Karpas-422 (cell line): ENCODE results near the gene RHBDL3. TPM values are rescaled to one million over a fixed set of nuclear protein-coding genes. Genes with fewer than 3 reads are reported as not detected.
"Not testable (repeated sequence)": the region's sequence is repeated elsewhere in the genome, so short reads cannot be mapped to it uniquely, and the experiment has no call there.

ENCODE experiments used
- DNase-seq: peaks from one replicate; pipeline ENCODE4 v3.0.0-alpha.2; 2015
- H2AFZ ChIP-seq: fragments of 200-600 bp; sonication (generic); 2 replicates; pipeline ENCODE4 v1.6.1; 2014; ENCODE audit warnings: antibody characterized with exemption, low read length, mixed read lengths
- H3K27ac ChIP-seq: fragments of 200-600 bp; sonication (generic); 2 replicates; pipeline ENCODE4 v1.5.1; 2014; ENCODE audit warnings: mild to moderate bottlenecking, low read length, moderate library complexity
- H3K27me3 ChIP-seq: fragments of 200-600 bp; sonication (generic); 2 replicates; pipeline ENCODE4 v1.6.1; 2014; ENCODE audit warnings: low read length, mixed read lengths
- H3K36me3 ChIP-seq: fragments of 200-600 bp; sonication (generic); 2 replicates; pipeline ENCODE4 v1.6.1; 2014; ENCODE audit warnings: low read length, mixed read lengths; ENCODE audit not compliant: insufficient read depth
- H3K4me1 ChIP-seq: fragments of 200-600 bp; sonication (generic); 2 replicates; pipeline ENCODE4 v1.6.1; 2014; ENCODE audit warnings: mild to moderate bottlenecking, low read length, mixed read lengths
- H3K4me2 ChIP-seq: fragments of 200-600 bp; sonication (generic); 2 replicates; pipeline ENCODE4 v1.6.1; 2014; ENCODE audit warnings: low read length, low read depth, mild to moderate bottlenecking; ENCODE audit not compliant: poor library complexity, severe bottlenecking
- H3K4me3 ChIP-seq: fragments of 200-600 bp; sonication (generic); 2 replicates; pipeline ENCODE4 v1.5.1; 2014; ENCODE audit warnings: mild to moderate bottlenecking, antibody characterized with exemption, low read length, mixed read lengths
- H3K79me2 ChIP-seq: fragments of 200-600 bp; sonication (generic); 2 replicates; pipeline ENCODE4 v1.6.1; 2014; ENCODE audit warnings: mild to moderate bottlenecking, low read length, mixed read lengths
- H3K9ac ChIP-seq: fragments of 200-600 bp; sonication (generic); 2 replicates; pipeline ENCODE4 v1.6.0; 2014; ENCODE audit warnings: low read length
- H3K9me2 ChIP-seq: fragments of 200-600 bp; sonication (generic), shearing (Covaris generic); replicated peaks from 2 replicates; pipeline ENCODE4 v1.6.0; 2014; ENCODE audit warnings: mild to moderate bottlenecking, low read length, moderate library complexity; ENCODE audit not compliant: insufficient read depth
- H3K9me3 ChIP-seq: fragments of 300-700, 200-600 bp; sonication (generic); 2 replicates; pipeline ENCODE4 v1.6.1; 2014; ENCODE audit warnings: low read length, mixed read lengths
- H4K20me1 ChIP-seq: fragments of 200-600 bp; sonication (generic); 2 replicates; pipeline ENCODE4 v1.6.1; 2014; ENCODE audit warnings: mild to moderate bottlenecking, antibody characterized with exemption, low read length, low read depth; ENCODE audit not compliant: insufficient read depth
- total RNA-seq: library from RNA; depleted of rRNA; stranded (reverse); fragments of >200 nt; shearing (Covaris generic); gene quantifications from 2 replicates; pipeline ENCODE4 v1.2.3, GENCODE V29; 2014; ENCODE audit warnings: low replicate concordance

The RHBDL3 gene
- total RNA-seq, 1 experiment from 2014 or later = not detected

GRCh38 chr17:32261936-32262510 is 3.6 kb upstream of the RHBDL3 start:
- Histone ChIP-seq H3K79me2 (no peaks in the 10 kb centered on the region), H3K27me3 (no peaks in the 10 kb centered on the region), H3K9me3 (no peaks in the 10 kb centered on the region), H3K9me2 (no peaks in the 10 kb centered on the region), H3K4me2 (no peak overlapping the region), H3K36me3 (no peaks in the 10 kb centered on the region), H3K4me1 (peaks cover 1% of the 10 kb centered on the region), H3K9ac (no peak overlapping the region), H2AFZ (no peak overlapping the region), H3K4me3 (no peak overlapping the region), H3K27ac (no peak overlapping the region), H4K20me1 (no peaks in the 10 kb centered on the region)
- DNase-seq = no peak

GRCh38 chr17:32263515-32263914 is 2.1 kb upstream of the RHBDL3 start:
- H3K4me2 ChIP-seq, H3K4me1 ChIP-seq, H3K9me2 ChIP-seq, H3K27ac ChIP-seq, H3K4me3 ChIP-seq, H3K36me3 ChIP-seq, H3K27me3 ChIP-seq, DNase-seq, H2AFZ ChIP-seq, H3K9me3 ChIP-seq, H3K79me2 ChIP-seq, H4K20me1 ChIP-seq, H3K9ac ChIP-seq: not testable (repeated sequence)

DNA sequence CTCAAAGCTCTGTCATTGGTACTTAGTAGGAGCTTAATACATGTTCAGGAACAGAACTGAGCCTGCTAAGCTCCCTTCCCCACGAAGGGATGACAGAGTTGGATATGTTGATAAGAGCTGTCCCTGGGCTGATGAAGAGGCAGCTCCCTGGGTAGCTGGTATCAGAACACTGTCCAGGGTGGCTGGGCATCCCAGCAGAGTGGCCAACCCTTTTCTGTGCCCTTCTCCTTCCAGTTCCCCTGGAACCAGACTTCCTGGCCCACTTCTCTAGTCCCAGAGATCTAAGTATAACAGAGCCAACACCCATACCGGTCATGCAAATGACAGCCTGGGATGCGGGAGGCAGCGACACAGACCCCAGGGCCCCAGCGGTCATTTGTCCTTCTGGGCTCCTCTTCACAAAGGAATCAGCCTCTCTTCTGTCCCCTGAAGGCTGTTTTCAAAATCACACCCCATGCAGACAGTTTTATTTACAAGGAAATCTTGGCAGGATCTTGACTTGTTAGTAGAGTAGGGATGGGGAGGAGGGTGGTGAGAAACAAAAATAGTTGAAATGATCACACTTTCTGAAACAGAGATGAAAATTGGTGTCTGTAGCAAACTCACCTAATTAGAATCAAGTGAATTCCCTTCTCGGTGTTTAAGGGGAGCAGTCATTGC is 1.4 kb upstream of the RHBDL3 start:
- no peaks in the 10 kb centered on the region for H3K27me3 ChIP-seq

DNA sequence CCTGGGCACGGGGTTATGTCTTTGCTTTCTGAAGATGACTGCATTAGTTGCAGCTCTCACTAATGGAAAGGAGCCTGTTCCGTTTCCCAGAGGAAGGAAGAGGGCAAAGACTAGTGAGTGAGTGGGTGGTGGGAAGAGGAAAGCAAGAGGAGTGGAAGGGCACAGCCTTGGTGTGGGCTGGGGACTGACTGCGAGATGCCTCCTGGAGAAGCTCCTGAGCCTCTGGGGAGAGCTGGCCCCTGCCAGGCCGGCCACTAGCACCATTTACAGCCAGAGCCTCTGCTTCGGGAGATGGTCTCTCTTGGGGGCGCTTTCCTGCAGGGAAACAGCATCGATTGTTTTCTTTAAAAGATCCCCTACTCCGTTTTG is 825 bp upstream of the RHBDL3 start:
- H3K27ac ChIP-seq = no peak overlapping the region
- peaks cover 4% of the 10 kb centered on the region; the same call in 1 of the 2 replicates for H3K4me1 ChIP-seq
- no peak overlapping the region for H3K4me3 ChIP-seq
- no peak overlapping the region for H2AFZ ChIP-seq
- no peaks in the 10 kb centered on the region for H4K20me1 ChIP-seq
- H3K9me2 ChIP-seq = no peaks in the 10 kb centered on the region
- no peaks in the 10 kb centered on the region for H3K9me3 ChIP-seq
- no peaks in the 10 kb centered on the region for H3K36me3 ChIP-seq
- no peak for DNase-seq
- H3K4me2 ChIP-seq = no peak overlapping the region
- H3K79me2 ChIP-seq = no peaks in the 10 kb centered on the region
- H3K27me3 ChIP-seq = no peaks in the 10 kb centered on the region
- no peak overlapping the region for H3K9ac ChIP-seq

More for the DNA sequence above, 1.4 kb upstream of the RHBDL3 start:
- H3K9me2 ChIP-seq = no peaks in the 10 kb centered on the region
- H3K79me2 ChIP-seq = no peaks in the 10 kb centered on the region
- H3K4me2 ChIP-seq = no peak overlapping the region
- no peak overlapping the region for H3K9ac ChIP-seq
- no peak overlapping the region for H3K4me3 ChIP-seq
- no peaks in the 10 kb centered on the region for H3K36me3 ChIP-seq
- DNase-seq = no peak
- no peak overlapping the region for H3K27ac ChIP-seq
- H4K20me1 ChIP-seq = no peaks in the 10 kb centered on the region
- no peaks in the 10 kb centered on the region for H3K9me3 ChIP-seq
- H3K4me1 ChIP-seq = peaks cover 4% of the 10 kb centered on the region; the same call in 1 of the 2 replicates
- H2AFZ ChIP-seq = no peak overlapping the region

DNA sequence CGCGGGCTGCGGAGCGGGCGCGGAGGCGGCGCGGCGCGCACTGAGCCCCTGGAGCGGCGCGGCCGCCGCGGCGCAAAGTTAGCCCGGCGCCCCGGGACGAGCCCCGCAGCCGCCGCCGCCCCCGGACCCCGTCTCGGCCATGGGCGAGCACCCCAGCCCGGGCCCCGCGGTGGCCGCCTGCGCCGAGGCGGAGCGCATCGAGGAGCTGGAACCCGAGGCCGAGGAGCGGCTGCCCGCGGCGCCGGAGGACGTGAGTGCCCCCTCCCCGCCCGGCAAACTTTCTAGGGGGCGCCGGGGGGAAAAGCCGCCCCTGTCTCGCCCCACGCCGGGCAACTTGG is 388 bp downstream of the RHBDL3 start:
- H3K9me3 ChIP-seq = no peaks in the 10 kb centered on the region
- no peaks in the 10 kb centered on the region for H3K36me3 ChIP-seq
- H3K4me1 ChIP-seq = peaks cover 4% of the 10 kb centered on the region; the same call in 1 of the 2 replicates
- no peaks in the 10 kb centered on the region for H4K20me1 ChIP-seq
- no peak for DNase-seq
- H3K27me3 ChIP-seq = no peaks in the 10 kb centered on the region
- H3K79me2 ChIP-seq = no peaks in the 10 kb centered on the region
- H3K27ac ChIP-seq = no peak overlapping the region
- no peak overlapping the region for H3K4me2 ChIP-seq
- no peaks in the 10 kb centered on the region for H3K9me2 ChIP-seq
- H3K9ac ChIP-seq = no peak overlapping the region
- no peak overlapping the region for H2AFZ ChIP-seq
- no peak overlapping the region for H3K4me3 ChIP-seq

DNA sequence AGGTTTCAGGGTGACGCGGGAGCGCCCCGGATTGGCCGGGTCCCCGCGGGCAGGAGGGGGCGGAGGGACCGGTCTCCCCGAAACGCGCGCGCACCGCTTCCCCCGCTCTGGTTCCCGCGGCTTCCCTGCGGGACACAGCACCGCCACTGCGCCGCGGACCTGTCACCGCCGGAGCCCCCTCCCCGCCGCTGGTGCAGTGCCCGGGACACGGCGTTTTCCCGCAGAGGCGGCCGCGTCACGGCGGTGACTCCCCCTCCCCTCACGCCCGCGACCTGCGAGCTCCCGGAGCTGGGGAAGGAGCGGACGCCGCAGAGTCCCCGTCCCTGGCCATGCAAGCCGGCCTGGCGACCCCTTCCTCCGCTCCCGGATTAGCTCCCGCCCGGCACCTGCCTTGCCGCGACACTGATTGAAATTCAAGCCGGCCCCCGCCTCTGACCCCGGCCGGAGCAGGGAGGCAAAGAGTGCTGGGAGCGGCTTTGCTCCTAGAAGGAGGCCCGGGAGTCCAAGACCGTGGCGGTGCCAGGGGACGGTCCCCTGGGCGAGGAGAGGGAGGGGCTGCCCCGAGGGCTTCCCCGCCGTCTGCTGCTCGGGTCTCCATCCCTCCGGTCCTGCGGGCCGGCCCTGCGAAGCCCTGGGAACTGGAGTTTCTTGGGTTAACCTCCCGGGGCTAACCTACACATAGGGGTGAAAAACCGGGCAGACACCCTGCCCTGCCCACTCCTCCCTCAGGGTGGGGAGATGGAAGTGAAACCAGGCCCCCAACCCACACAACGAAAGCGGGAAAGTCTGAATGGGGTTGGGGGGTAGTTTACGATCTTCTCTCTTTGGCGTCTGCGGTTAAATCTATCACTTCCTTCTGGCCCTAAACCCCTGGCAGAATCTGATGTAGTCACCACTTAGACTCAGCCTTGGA is 1.0 kb downstream of the RHBDL3 start:
- DNase-seq = no peak
- Histone ChIP-seq H3K36me3 (no peaks in the 10 kb centered on the region), H3K27ac (no peak overlapping the region), H2AFZ (no peak overlapping the region), H3K79me2 (no peaks in the 10 kb centered on the region), H3K27me3 (no peaks in the 10 kb centered on the region), H3K9ac (no peak overlapping the region), H3K9me2 (no peaks in the 10 kb centered on the region), H4K20me1 (no peaks in the 10 kb centered on the region), H3K4me3 (no peak overlapping the region), H3K4me2 (no peak overlapping the region), H3K9me3 (no peaks in the 10 kb centered on the region), H3K4me1 (peaks cover 4% of the 10 kb centered on the region; the same call in 1 of the 2 replicates)

GRCh38 chr17:32267690-32268205 is 2.1 kb downstream of the RHBDL3 start:
- no peak overlapping the region for H2AFZ ChIP-seq
- no peaks in the 10 kb centered on the region for H3K9me2 ChIP-seq
- no peaks in the 10 kb centered on the region for H3K79me2 ChIP-seq
- no peaks in the 10 kb centered on the region for H3K27me3 ChIP-seq
- no peaks in the 10 kb centered on the region for H3K9me3 ChIP-seq
- no peak overlapping the region for H3K4me2 ChIP-seq
- no peaks in the 10 kb centered on the region for H4K20me1 ChIP-seq
- no peak overlapping the region for H3K9ac ChIP-seq
- peaks cover 4% of the 10 kb centered on the region; the same call in 1 of the 2 replicates for H3K4me1 ChIP-seq
- no peak overlapping the region for H3K4me3 ChIP-seq
- H3K27ac ChIP-seq = no peak overlapping the region
- no peaks in the 10 kb centered on the region for H3K36me3 ChIP-seq
- no peak for DNase-seq

DNA sequence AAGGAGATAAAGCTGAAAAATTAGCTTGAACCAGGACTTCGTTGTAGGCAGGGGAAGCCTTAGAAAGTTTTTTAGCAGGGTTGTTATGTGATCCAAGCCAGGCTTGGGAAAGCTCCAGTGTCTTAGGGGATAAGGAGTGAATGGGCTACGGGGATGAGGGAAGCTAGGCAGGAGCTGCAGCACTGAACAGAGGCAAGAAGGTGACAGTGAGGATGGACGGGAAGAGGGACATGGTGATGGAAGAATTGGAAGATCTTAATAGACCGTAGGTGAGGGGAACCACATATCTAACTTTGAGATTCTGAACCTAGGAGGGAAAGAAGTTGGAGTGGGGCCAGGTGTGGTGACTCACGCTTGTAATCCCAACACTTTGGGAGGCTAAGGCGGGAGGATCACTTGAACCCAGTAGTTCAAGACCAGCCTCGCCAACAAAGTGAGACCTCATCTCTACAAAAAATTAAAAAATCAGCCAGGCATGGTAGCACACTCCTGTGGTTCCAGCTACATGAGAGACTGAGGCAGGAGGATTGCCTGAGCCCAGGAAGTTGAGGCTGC is 3.2 kb downstream of the RHBDL3 start:
- Histone ChIP-seq H3K79me2 (no peaks in the 10 kb centered on the region), H3K9me2 (no peaks in the 10 kb centered on the region), H3K27me3 (no peaks in the 10 kb centered on the region), H4K20me1 (no peaks in the 10 kb centered on the region), H3K4me2 (no peak overlapping the region), H3K4me1 (peaks cover 4% of the 10 kb centered on the region; the same call in 1 of the 2 replicates), H3K9ac (no peak overlapping the region), H3K27ac (no peak overlapping the region), H3K9me3 (no peaks in the 10 kb centered on the region), H3K4me3 (no peak overlapping the region), H3K36me3 (no peaks in the 10 kb centered on the region), H2AFZ (no peak overlapping the region)
- DNase-seq = no peak
